Tibial artery (tissue), 4 donors: ENCODE results near the gene XRN2.

Experiments used
- DNase-seq, 2 donors: peaks; one replicate each; pipeline ENCODE4 v3.0.0-alpha.2; 2019
- H3K27ac ChIP-seq, 2 donors: fragments of 200-600 bp; sonication (generic) in 1 of 2; 1 replicate in 1 of 2; 2 replicates in 1 of 2; pipeline ENCODE4 v1.5.1; 2018 to 2019; ENCODE audit warnings: mild to moderate bottlenecking in 1 of 2
- H3K27me3 ChIP-seq, 2 donors: fragments of 200-600 bp; sonication (generic) in 1 of 2; one replicate each; pipeline versions ENCODE4 v1.5.1 to v1.6.0; 2016 to 2019
- H3K36me3 ChIP-seq, 3 donors: fragments of 200-600 bp; sonication (generic) in 2 of 3; one replicate each; pipeline ENCODE4 v1.5.1; 2016 to 2019; ENCODE audit warnings: mild to moderate bottlenecking in 2 of 3
- H3K4me1 ChIP-seq, 4 donors: fragments of 200-600 bp; sonication (generic) in 2 of 4; 1 replicate in 3 of 4; 2 replicates in 1 of 4; pipeline ENCODE4 v1.5.1; 2016 to 2019
- H3K4me3 ChIP-seq, 2 donors: fragments of 200-600 bp; sonication (generic) in 1 of 2; 1 replicate in 1 of 2; 2 replicates in 1 of 2; pipeline ENCODE4 v1.5.1; 2018 to 2019; ENCODE audit warnings: mild to moderate bottlenecking in 2 of 2
- H3K9me3 ChIP-seq, 3 donors: fragments of 200-600 bp; sonication (generic) in 1 of 3; one replicate each; pipeline ENCODE4 v1.5.1; 2016 to 2019
- intact Hi-C: fragments of 100-400 bp; cut with DNase I; formaldehyde crosslinking; loops from one replicate; pipeline ENCODE4 v1.15.0; 2023; ENCODE audit warnings: low total_unique reads
- TF ChIP-seq, protein P1 (sequence below), 2 experiments: fragments of 200-600 bp in 1 of 2; fragments of 450-650 bp in 1 of 2; IDR thresholded peaks; one replicate each; pipeline ENCODE4 v1.5.1; 2017 to 2019; ENCODE audit warnings: antibody characterized with exemption in 2 of 2, mild to moderate bottlenecking in 1 of 2, moderate library complexity in 1 of 2

The XRN2 gene

DNA sequence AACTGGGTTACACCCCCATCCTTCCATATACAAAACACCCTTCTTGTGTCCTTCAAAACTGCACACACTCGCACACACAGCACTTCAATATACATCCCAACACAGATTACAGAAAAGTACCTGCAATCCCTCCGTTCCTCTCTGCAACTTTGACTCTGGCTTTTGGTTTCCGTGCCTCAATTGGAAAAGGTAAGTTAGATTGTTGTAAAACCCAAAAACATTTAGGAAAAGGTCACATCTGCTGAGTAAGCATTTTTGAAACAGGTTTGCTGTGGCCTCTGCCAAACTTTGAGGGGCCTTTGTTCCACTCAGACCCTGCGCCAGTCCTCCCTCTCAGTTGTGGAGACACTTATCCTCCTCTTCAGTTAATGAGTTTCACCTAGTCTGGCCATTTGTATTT, 90.0 kb downstream of the XRN2 start:
- Histone ChIP-seq H3K27ac (no peak overlapping the region), H3K36me3 (peaks cover 19 to 23% (median 19%) of the 10 kb centered on the region in 3 donors), H3K4me3 (no peak overlapping the region), H3K4me1 (peaks cover 0 to 21% (median 17%) of the 10 kb centered on the region in 4 donors), H3K9me3 (no peaks in the 10 kb centered on the region), H3K27me3 (peaks cover 0 to 66% of the 10 kb centered on the region in 2 donors)
- DNase-seq: no peak
- intact Hi-C loops: no loop called here
- TF ChIP-seq, protein P1, sequence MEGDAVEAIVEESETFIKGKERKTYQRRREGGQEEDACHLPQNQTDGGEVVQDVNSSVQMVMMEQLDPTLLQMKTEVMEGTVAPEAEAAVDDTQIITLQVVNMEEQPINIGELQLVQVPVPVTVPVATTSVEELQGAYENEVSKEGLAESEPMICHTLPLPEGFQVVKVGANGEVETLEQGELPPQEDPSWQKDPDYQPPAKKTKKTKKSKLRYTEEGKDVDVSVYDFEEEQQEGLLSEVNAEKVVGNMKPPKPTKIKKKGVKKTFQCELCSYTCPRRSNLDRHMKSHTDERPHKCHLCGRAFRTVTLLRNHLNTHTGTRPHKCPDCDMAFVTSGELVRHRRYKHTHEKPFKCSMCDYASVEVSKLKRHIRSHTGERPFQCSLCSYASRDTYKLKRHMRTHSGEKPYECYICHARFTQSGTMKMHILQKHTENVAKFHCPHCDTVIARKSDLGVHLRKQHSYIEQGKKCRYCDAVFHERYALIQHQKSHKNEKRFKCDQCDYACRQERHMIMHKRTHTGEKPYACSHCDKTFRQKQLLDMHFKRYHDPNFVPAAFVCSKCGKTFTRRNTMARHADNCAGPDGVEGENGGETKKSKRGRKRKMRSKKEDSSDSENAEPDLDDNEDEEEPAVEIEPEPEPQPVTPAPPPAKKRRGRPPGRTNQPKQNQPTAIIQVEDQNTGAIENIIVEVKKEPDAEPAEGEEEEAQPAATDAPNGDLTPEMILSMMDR (IDR thresholded peaks at IDR 0.05): no peak

DNA sequence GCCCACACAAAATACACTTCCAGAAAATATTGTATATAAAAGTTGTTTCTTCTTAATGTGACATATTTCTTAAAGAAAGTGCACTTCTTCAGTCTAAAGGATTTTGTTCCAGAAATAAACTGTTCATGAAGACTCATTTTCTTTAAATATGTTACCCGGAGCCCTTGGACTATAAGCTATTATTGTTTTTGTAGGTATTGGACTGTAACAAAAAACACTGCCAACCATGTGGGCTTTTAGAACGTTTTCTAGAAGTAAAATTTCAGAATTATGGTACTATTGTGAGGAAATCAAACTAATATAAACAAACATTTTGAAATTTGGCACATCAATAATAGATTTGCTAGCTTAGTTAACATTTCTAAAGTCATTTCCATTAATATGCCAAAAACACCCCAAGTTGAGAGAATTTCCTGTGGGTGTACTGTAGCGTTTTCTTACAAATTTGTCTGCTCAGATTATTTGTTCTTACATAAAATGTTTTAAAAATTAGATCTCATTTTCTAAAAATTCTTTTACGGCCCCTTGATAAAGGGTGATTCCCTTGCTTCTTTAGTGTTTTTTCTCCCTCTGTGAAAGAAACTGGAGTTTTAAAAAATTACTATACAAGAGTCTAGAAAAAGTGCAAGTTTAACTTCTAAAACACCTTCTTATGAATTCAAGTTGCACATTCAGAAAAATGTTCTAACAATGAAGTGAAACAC, 90.8 kb downstream of the XRN2 start:
- intact Hi-C loops: no loop called here
- H3K4me3 ChIP-seq: no peak overlapping the region
- TF ChIP-seq, protein P1 (IDR thresholded peaks at IDR 0.05): no peak
- no peak overlapping the region for H3K27ac ChIP-seq
- H3K4me1 ChIP-seq: peaks cover 0 to 21% (median 17%) of the 10 kb centered on the region in 4 donors
- DNase-seq: no peak
- H3K36me3 ChIP-seq: peaks cover 11 to 19% (median 19%) of the 10 kb centered on the region in 3 donors
- peaks cover 0 to 74% of the 10 kb centered on the region in 2 donors for H3K27me3 ChIP-seq
- no peaks in the 10 kb centered on the region for H3K9me3 ChIP-seq

DNA sequence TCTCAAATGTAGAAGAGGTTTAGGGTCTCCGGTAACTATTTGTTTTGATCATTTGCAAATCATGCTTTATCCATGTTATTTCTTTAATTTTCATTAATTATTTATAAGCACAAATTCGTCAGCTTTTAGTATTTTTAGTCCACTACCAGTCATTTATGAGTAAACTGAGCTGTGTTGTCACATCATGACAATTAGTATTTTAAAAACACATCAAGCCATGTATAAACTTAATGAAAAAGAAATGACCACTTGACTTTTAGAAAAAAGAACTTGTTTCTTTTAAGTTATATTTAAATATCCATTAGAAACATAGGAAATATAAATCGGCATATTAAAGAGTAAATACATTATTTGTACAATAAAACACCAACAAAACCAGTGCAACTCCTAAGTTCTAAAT, 91.4 kb downstream of the XRN2 start:
- intact Hi-C loops: no loop called here
- peaks cover 5 to 14% (median 14%) of the 10 kb centered on the region in 3 donors for H3K36me3 ChIP-seq
- TF ChIP-seq, protein P1 (IDR thresholded peaks at IDR 0.05): no peak
- no peak overlapping the region for H3K27ac ChIP-seq
- DNase-seq: no peak
- peaks cover 0 to 21% (median 17%) of the 10 kb centered on the region in 4 donors for H3K4me1 ChIP-seq
- H3K27me3 ChIP-seq: peaks cover 0 to 80% of the 10 kb centered on the region in 2 donors
- no peaks in the 10 kb centered on the region for H3K9me3 ChIP-seq
- no peak overlapping the region for H3K4me3 ChIP-seq

DNA sequence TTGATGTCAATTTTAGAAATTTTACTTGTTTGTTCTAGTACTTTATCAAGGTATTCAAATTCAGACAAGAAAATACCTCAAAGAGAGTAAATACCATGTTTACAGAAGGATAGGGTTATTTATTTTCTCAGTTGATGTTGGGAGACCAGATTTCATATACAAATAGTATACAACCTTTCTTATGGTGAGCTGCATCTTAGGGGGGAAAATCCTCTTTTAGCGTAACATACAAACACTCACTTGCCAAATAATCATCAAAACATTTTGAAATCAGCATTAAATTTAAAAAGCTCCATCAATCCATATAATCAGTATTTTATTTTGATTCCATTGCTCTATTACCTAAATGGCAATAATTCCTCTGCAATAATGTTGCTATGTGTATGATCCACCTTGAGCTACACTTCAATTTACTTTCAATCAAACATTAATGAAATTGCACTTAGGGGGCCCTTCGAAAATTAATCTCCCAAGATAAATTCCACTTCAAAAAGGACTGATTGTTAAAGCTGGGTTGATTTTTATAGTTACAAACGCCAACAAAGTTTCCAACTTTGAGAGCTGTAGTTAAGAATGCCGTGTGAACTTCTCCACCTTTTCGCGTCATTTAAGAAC, 92.0 kb downstream of the XRN2 start:
- Histone ChIP-seq H3K4me1 (peaks cover 0 to 21% (median 17%) of the 10 kb centered on the region in 4 donors), H3K9me3 (no peaks in the 10 kb centered on the region), H3K36me3 (peaks cover 0 to 9% (median 7%) of the 10 kb centered on the region in 3 donors), H3K27ac (no peak overlapping the region), H3K4me3 (no peak overlapping the region), H3K27me3 (peaks cover 0 to 86% of the 10 kb centered on the region in 2 donors)
- TF ChIP-seq, protein P1 (IDR thresholded peaks at IDR 0.05): no peak
- intact Hi-C loops: no loop called here
- DNase-seq: no peak

DNA sequence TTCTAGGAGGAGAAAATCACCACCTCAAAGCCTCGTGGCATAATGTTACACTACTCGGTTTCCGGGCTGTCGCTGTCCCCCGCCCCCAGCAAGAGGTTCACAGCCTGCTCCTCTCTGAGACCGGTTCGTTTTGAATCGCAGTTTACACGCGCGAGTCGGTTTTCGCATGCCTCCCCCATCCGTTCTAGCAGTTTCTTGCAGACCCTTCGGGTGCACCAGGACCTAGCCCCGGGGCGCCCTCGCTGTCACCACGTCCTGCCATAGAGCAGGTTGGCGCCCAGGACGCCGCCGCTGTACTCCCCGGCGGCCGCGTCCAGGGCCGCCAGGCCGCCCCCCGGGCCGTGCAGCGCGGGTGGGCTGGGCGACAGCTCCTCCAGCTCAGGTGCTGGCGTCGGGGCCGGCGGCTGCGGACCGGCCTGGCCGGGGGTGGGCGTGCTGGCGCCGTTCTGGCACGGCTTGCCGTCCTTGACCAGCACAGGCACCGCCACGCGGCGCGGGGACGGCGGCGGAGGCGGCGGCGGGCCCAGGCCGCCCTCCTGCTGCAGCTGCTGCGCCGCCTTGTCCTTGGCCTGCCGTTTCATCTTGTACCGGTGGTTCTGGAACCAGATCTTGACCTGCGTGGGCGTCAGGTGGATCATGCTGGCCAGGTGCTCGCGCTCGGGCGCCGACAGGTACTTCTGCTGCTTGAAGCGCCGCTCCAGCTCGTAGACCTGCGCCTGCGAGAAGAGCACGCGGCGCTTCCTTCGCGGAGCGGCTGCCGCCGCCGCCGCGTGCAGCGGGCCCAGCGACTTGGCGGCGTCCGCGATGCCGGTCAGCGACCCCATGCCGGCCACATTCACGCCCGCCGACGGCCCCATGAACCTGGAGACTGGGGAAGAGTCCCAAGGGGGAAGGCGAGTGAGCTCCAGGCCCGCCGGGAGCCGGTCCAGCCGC, 92.8 kb downstream of the XRN2 start:
- DNase-seq: no peak

More for the DNA sequence above, 92.8 kb downstream of the XRN2 start:
- TF ChIP-seq, protein P1 (IDR thresholded peaks at IDR 0.05): no peak
- Histone ChIP-seq H3K9me3 (no peaks in the 10 kb centered on the region), H3K4me3 (peak overlapping the region in 1 of 2 donors; percentile 16), H3K4me1 (peaks cover 0 to 21% (median 17%) of the 10 kb centered on the region in 4 donors), H3K27me3 (peaks cover 0 to 91% of the 10 kb centered on the region in 2 donors), H3K36me3 (peaks cover 0 to 1% (median 0%) of the 10 kb centered on the region in 3 donors), H3K27ac (no peak overlapping the region)
- intact Hi-C loops: no loop called here
